Stimulated activated naive CD8-positive, alpha-beta T cell treated with anti-CD3 and anti-CD28 coated beads, Interleukin-15, amount 100 ng/mL, for 72 hours (primary cell): Measurements from ENCODE around the gene PRKD2.

Experiments
- ATAC-seq: fragments of 150-1000 bp; cut with Tn5 transposase; 2 replicates; pipeline ENCODE4 v1.10.0; 2021; ENCODE audit warnings: mild to moderate bottlenecking, moderate library complexity
- DNase-seq, 2 donors: peaks; one replicate each; pipeline ENCODE4 v3.0.0; 2021 to 2022
- H3K27ac Mint-ChIP-seq, 2 donors: one replicate each; pipeline ENCODE4 v1.8.0; 2022; ENCODE audit warnings: mild to moderate bottlenecking in 2 of 2, mixed read lengths in 2 of 2, moderate library complexity in 2 of 2
- H3K27me3 Mint-ChIP-seq: one replicate; pipeline ENCODE4 v1.8.0; 2022; ENCODE audit warnings: mixed read lengths
- H3K4me1 Mint-ChIP-seq: one replicate; pipeline ENCODE4 v1.8.0; 2022; ENCODE audit warnings: mild to moderate bottlenecking, mixed read lengths
- H3K4me3 Mint-ChIP-seq, 2 donors: one replicate each; pipeline ENCODE4 v1.8.0; 2022; ENCODE audit warnings: mild to moderate bottlenecking in 2 of 2, mixed read lengths in 2 of 2, moderate library complexity in 1 of 2
- H3K9me3 Mint-ChIP-seq, 2 donors: one replicate each; pipeline ENCODE4 v1.8.0; 2022; ENCODE audit warnings: mixed read lengths in 2 of 2

Gene PRKD2

DNA sequence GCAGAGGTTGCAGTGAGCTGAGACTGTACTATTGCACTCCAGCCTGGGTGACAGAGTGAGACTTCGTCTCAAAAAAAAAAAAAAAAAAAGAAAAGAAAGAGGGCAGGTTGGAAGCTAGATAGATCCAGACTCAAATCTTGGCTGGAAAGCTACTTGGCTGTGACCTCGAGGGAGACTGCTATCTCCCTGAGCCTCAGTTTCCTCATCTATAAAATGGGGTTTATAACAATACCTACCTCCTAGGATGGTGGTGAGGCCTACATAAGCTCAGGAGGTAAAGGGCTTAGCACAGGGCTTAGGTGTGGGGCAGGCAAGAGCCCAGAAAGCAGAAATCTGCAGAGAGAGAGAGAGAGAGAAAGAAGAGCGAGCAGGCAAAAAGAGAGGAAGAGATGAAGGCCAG lies 31.7 kb downstream of the PRKD2 start:
- Mint-ChIP-seq H3K9me3 (no peaks in the 10 kb centered on the region), H3K4me3 (no peak overlapping the region), H3K27ac (peak overlapping the region in 1 of 2 donors; percentile 8), H3K27me3 (no peaks in the 10 kb centered on the region), H3K4me1 (no peaks in the 10 kb centered on the region)
- DNase-seq (no peak), ATAC-seq (no peak)

GRCh38 chr19:46678110-46678732 lies 38.7 kb downstream of the PRKD2 start:
- Mint-ChIP-seq H3K4me3 (no peak overlapping the region), H3K27me3 (no peaks in the 10 kb centered on the region), H3K27ac (peak overlapping the region in 1 of 2 donors; percentile 95), H3K9me3 (no peaks in the 10 kb centered on the region), H3K4me1 (peaks cover 22% of the 10 kb centered on the region)
- ATAC-seq: peak; percentile 93
- DNase-seq: peak; percentile 42 to 69

- peaks cover 0 to 7% of the 10 kb centered on the region in 2 donors for H3K9me3 Mint-ChIP-seq
- no peak overlapping the region for H3K4me3 Mint-ChIP-seq
- DNase-seq (no peak), ATAC-seq (no peak)
- no peaks in the 10 kb centered on the region for H3K27me3 Mint-ChIP-seq
- H3K27ac Mint-ChIP-seq: peak overlapping the region in 1 of 2 donors; percentile 23
- peaks cover 22% of the 10 kb centered on the region for H3K4me1 Mint-ChIP-seq
Measured at GRCh38 chr19:46674416-46675178, 42.3 kb downstream of the PRKD2 start.

DNA sequence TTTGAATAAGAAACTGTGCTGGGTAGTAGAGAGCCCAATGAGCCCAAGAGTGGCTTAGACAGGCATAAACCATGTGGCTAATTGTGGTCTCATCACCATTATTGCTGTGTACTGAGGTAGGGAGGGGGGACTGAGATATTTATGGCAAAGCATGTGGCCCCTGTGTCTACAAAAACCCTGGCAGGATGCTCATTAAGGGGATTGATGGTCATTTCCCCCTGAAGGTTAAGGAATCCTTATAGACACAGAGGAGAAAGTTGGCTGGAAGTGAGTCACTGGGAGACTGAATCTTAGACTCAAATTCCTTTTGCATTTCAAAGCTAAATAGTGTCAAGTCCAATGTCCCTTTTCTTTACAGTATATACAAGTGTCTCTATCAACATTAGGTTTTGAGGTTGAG lies 46.1 kb downstream of the PRKD2 start:
- H3K27ac Mint-ChIP-seq: no peak overlapping the region
- H3K27me3 Mint-ChIP-seq: no peaks in the 10 kb centered on the region
- ATAC-seq (no peak), DNase-seq (no peak)
- H3K4me3 Mint-ChIP-seq: no peak overlapping the region
- peaks cover 0 to 7% of the 10 kb centered on the region in 2 donors for H3K9me3 Mint-ChIP-seq
- H3K4me1 Mint-ChIP-seq: no peaks in the 10 kb centered on the region

DNA sequence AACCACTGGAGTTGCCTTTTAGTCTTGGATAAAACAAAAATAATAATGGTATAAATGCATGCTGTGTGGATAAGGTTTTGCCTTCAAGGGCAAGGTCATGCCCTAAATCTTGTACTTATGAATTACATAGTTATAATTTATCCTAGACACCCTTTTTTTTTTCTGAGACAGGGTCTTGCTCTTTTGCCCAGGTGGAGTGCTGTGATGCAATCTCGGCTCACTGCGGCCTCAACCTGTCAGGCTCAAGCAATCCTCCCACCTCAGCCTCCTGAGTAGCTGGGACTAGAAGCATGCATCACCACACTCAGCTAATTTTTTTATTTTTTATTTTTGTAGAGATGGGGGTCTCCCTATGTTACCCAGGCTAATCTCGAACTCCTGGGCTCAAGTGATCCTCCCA lies 48.3 kb downstream of the PRKD2 start:
- Mint-ChIP-seq H3K4me1 (no peaks in the 10 kb centered on the region), H3K27me3 (no peaks in the 10 kb centered on the region), H3K27ac (no peak overlapping the region), H3K4me3 (no peak overlapping the region), H3K9me3 (peaks cover 0 to 7% of the 10 kb centered on the region in 2 donors)
- no peak for ATAC-seq
- no peak for DNase-seq

GRCh38 chr19:46665072-46665471 lies 51.8 kb downstream of the PRKD2 start:
- H3K27me3 Mint-ChIP-seq: peaks cover 10% of the 10 kb centered on the region
- no peak overlapping the region for H3K4me3 Mint-ChIP-seq
- no peaks in the 10 kb centered on the region for H3K9me3 Mint-ChIP-seq
- DNase-seq (no peak), ATAC-seq (no peak)
- H3K27ac Mint-ChIP-seq: no peak overlapping the region
- H3K4me1 Mint-ChIP-seq: peaks cover 16% of the 10 kb centered on the region

- peak overlapping the region; percentile 18 to 56 for H3K27ac Mint-ChIP-seq
- H3K27me3 Mint-ChIP-seq: peaks cover 34% of the 10 kb centered on the region
- peaks cover 32% of the 10 kb centered on the region for H3K4me1 Mint-ChIP-seq
- DNase-seq (peak; percentile 73 to 84), ATAC-seq (peak; percentile 73)
- no peaks in the 10 kb centered on the region for H3K9me3 Mint-ChIP-seq
- peak overlapping the region; percentile 76 to 85 for H3K4me3 Mint-ChIP-seq
Measured at GRCh38 chr19:46661735-46662592, 55.0 kb downstream of the PRKD2 start.

DNA sequence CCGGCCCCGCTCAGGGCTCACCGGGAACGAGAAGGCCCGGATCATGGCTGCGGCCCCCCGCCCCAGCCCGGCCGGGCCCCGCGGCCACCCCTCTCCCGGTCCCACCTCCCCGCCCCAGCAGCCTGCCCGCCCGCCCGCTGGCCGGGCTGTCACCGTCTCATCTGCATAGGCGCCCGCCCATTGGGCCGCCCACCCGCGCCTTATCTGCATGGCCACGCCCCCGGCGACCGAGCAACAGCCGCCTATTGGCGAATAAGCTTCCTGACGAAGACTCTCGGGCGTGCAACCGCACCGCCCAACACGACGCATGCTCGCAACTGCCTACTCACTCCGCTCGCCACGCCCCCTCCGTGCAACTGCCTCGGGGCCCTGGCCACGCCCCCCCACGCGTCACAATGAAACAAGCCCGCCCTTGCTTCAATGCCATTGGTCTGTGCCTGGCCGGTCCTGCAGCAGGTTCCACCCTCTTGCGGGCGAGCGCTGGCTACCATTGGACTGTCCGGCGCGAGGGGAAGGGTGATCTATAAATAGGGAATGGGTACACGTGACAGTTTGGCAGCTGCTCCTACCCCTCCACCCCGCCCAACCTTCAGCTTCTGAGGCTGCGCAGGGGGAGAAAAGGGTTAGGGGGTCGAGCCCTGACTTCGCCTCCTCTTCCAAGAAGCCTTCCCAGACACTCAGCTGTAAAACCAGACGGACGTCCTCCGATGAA lies 55.7 kb downstream of the PRKD2 start, which contains the start of gene DACT3:
TSS of gene DACT3 (minus strand) at position 163 of the 712 bp plus-strand sequence. CDS start at position 45, 118 bp downstream.
- H3K27ac Mint-ChIP-seq: peak within 1 kb of the TSS; percentile 18 to 56
- peak; percentile 91 for ATAC-seq
- peak; percentile 100 for DNase-seq

GRCh38 chr19:46660551-46661019 lies 56.3 kb downstream of the PRKD2 start:
- Mint-ChIP-seq H3K27ac (no peak overlapping the region), H3K4me1 (peaks cover 32% of the 10 kb centered on the region), H3K27me3 (peaks cover 39% of the 10 kb centered on the region), H3K9me3 (no peaks in the 10 kb centered on the region), H3K4me3 (peak overlapping the region; percentile 76 to 85)
- ATAC-seq (peak; percentile 4), DNase-seq (no peak)

More for the DNA sequence above, 55.7 kb downstream of the PRKD2 start, which contains the start of gene DACT3:
- no peaks in the 10 kb centered on the region for H3K9me3 Mint-ChIP-seq
- H3K4me3 Mint-ChIP-seq: peak within 1 kb of the TSS; percentile 76 to 85
- H3K4me1 Mint-ChIP-seq: peaks cover 32% of the 10 kb centered on the region
- H3K27me3 Mint-ChIP-seq: peaks cover 39% of the 10 kb centered on the region

- H3K4me1 Mint-ChIP-seq: peaks cover 32% of the 10 kb centered on the region
- peak overlapping the region in 1 of 2 donors; percentile 6 for H3K27ac Mint-ChIP-seq
- peaks cover 43% of the 10 kb centered on the region for H3K27me3 Mint-ChIP-seq
- no peaks in the 10 kb centered on the region for H3K9me3 Mint-ChIP-seq
- peak overlapping the region; percentile 76 to 85 for H3K4me3 Mint-ChIP-seq
- DNase-seq: no peak
- no peak for ATAC-seq
Measured at GRCh38 chr19:46660008-46660517, 56.9 kb downstream of the PRKD2 start.

DNA sequence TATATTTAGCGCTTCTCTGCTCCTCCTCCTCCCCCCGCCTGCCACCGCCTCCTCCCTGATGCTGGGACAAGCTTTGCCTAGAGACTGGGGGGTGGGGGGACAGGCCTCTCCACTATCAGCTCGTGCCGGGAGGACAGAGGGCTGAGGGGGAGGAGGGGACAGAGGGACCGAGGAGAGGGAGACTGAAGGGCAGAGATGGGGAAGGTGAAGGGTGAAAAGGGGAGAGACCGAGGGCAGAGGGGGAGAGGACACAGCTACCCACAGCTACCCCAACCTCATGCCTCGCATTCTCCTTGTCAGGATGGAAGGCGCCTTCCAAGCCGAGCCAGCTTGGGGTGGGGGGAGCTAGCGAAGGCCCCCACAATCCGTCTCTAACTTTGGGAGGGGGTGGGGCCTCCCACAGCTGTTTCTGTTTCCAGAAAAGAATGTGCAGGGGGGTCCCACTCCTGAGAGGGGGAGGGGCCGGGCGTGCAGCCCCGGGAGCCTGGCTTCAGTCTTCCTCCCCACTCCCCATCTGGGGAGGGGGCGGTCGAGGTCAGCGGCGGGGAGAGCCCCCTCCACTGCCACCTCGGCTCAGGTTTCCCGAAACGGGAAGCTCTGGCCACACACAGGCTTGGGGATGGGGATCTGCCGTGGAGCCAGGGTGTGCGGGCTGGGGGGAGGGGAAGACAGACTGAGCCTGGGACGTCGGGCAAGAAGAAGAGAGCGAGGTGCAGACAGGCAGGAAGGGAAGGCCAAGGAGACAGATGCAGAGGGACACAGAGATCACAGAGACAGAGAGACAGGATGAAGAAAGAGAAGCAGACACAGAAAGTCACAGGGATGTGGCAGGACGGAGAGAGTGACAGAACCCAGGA lies 57.5 kb downstream of the PRKD2 start:
- Mint-ChIP-seq H3K27me3 (peaks cover 50% of the 10 kb centered on the region), H3K4me1 (peaks cover 32% of the 10 kb centered on the region), H3K4me3 (peak overlapping the region; percentile 76 to 85), H3K27ac (peak overlapping the region in 1 of 2 donors; percentile 6), H3K9me3 (no peaks in the 10 kb centered on the region)
- peak in 1 of 2 donors; percentile 17 for DNase-seq
- no peak for ATAC-seq

DNA sequence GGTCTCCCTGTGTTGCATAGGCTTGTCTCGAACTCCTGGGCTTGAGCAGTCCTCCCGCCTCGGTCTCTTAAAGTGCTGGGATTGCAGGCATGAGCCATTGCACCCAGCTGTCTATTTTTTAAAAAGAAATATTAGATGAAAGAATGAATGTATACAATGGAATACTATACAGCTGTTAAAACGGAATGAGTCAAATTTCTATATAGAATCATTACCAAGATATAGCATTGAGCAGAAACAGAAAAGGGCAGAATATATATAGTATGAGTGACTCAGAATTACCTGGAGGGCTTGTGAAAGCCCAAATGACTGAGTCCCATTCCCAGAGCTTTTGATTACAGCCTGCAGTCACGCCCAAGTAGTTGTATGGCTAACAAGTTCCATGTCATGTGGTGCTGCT lies 60.4 kb downstream of the PRKD2 start:
- H3K27me3 Mint-ChIP-seq: peaks cover 68% of the 10 kb centered on the region

DNA sequence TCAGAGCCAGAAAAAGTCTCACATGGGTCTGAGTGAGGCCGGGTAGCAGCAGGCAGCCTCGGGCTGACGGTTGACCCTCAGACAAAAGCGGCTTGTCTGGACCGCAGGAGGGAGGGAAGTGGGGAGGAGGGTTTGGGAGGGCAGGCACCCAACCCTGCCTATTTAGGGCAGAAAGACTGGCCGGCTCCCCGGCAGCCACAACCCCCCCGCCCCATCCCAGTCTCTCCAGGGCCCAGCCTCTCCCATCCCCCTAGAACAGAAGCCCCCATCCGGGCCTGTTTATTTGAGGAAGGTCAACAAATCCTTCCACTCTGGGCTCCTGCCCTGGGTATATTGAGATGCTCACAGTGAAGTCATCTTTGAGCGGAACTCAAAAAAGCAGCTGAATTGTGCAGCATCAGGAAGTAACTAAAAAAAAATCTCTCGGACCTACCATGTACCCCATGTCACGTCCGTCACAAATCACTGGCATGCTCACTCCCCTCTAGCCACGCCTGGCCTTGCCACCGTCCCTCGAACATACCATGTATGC lies 62.2 kb downstream of the PRKD2 start:
- no peaks in the 10 kb centered on the region for H3K9me3 Mint-ChIP-seq
- H3K4me3 Mint-ChIP-seq: peak overlapping the region in 1 of 2 donors; percentile 37
- no peak for DNase-seq
- H3K27ac Mint-ChIP-seq: no peak overlapping the region
- peaks cover 17% of the 10 kb centered on the region for H3K4me1 Mint-ChIP-seq
- H3K27me3 Mint-ChIP-seq: peaks cover 81% of the 10 kb centered on the region
- ATAC-seq: no peak

More for the DNA sequence above, 60.4 kb downstream of the PRKD2 start:
- Mint-ChIP-seq H3K4me3 (no peak overlapping the region), H3K9me3 (no peaks in the 10 kb centered on the region), H3K27ac (no peak overlapping the region), H3K4me1 (peaks cover 24% of the 10 kb centered on the region)
- no peak for DNase-seq
- ATAC-seq: no peak

DNA sequence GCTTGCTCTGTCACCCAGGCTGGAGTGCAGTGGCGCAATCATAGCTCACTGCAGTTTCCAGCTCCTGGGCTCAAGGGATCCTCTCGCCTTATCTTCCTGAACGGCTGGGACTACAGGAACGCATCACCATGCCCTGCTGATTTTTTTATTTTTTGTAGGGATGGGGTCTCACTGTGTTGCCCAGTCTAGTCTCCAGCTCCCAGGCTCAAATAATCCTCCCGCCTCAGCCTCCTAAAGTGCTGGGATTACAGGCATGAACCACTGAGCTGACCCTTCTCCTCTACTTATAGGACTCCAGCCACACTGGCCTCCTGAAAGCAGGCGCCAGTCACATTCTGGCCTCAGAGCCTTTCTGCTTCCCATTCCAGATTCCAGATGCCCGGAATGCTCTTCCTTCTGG lies 66.5 kb downstream of the PRKD2 start:
- Mint-ChIP-seq H3K4me3 (peak overlapping the region in 1 of 2 donors; percentile 12), H3K27ac (no peak overlapping the region), H3K9me3 (no peaks in the 10 kb centered on the region), H3K4me1 (peaks cover 16% of the 10 kb centered on the region), H3K27me3 (peaks cover 74% of the 10 kb centered on the region)
- ATAC-seq (no peak), DNase-seq (no peak)
